ENCODE results near the gene ACTN1.
"Not testable (repeated sequence)": the region's sequence is repeated elsewhere in the genome, so short reads cannot be mapped to it uniquely, and the experiment has no call there.

ACTN1 gene

DNA sequence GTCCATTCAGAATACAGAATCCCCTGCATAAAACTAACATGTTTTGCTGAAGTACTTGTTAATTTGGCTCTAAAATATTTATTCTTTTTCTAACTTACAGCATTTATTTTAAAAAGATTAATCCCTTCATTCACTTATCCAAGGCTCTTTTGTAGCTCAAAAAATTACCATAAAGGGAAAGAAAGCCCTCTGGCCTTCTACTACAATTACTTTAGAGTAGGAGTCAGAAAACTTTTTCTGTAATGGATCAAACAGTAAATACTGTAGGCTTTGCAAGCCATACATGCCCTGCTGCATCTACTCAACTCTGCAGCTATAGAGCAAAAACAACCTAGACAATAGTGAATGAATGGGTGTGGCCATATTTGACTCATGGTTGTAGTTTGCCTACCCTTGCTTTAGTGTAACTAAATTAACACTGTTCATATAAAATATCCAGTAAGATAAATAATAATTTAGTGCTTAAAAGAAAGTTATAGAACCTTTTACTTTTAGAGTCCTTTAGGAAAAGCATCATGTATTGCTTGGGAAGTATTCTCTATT, 112.0 kb downstream of the ACTN1 start:
- no peak for DNase-seq (ENCODE audit: low read depth in 1 of 2, low spot score in 1 of 2)

DNA sequence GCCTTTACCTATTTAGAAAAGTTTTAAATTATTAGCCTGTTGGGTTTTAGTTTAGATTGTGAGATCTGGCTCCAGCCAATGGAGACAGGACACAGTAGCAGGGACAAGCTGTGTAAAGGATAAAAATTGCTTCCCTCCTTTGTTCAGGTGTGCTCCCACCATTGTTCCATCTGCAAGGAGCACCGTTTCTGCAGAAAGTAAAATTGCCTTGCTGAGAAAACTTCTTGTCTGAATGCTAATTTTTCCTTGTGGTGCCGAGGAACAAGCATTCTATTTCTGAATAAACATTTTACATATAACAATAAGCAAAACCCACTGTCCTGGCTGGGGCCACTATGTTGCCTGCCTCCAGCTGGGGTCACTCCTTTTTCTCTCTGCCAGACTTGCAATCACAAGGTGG, 113.6 kb downstream of the ACTN1 start:
- no peak for DNase-seq (ENCODE audit: low read depth in 1 of 2, low spot score in 1 of 2)

DNA sequence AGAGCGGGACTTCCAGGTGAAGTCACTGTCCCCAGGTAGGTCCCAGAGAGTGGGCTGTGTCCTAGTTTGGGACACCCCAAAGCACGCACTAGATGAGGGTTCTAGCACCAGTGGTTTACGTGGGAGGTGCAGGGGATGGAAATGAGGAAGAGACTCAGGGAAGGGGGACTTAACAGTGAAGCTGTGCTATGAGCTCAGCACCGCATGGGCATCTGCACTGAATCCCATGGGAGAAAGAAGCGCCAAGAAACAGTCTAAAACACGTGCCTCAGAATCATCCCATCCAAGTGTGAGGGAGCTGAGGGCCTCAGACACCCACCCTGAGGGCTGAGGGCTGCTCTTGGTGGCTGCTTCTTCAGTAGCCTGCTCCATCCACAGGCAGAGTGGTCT, 114.7 kb downstream of the ACTN1 start:
- DNase-seq (ENCODE audit: low read depth in 1 of 2, low spot score in 1 of 2) = no peak

DNA sequence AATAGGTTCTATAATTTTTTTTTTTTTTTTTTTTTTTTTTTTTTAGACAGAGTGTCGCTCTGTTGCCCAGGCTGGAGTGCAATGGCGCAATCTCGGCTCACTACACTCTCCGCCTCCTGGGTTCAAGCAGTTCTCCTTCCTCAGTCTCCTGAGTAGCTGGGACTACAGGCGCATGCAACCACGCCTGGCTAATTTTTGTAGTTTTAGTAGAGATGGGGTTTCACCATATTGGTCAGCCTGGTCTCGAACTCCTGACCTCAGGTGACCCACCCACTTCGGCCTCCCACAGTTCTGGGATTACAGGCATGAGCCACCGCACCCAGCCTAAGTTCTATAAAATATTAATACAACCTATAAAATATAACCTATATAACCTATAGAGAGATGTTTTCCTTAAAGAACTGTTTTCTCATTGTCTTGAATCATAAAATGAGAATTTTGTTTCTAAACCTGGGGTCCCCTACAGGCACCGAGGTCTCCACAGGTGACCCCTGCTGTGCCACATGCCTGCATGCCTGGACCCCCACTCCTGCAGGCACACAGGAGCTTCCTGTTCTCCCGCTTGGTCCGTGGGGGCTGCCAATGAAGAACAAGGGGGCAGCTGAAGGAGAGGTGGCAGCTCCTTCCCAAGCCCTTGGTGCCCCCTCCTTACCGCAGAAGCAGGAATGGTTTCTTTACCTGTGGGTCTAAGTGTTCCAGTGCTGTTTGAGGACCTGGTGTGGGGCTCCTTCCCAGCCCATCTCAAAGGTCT, 115.3 kb downstream of the ACTN1 start:
- DNase-seq (ENCODE audit: low read depth in 1 of 2, low spot score in 1 of 2) = no peak

DNA sequence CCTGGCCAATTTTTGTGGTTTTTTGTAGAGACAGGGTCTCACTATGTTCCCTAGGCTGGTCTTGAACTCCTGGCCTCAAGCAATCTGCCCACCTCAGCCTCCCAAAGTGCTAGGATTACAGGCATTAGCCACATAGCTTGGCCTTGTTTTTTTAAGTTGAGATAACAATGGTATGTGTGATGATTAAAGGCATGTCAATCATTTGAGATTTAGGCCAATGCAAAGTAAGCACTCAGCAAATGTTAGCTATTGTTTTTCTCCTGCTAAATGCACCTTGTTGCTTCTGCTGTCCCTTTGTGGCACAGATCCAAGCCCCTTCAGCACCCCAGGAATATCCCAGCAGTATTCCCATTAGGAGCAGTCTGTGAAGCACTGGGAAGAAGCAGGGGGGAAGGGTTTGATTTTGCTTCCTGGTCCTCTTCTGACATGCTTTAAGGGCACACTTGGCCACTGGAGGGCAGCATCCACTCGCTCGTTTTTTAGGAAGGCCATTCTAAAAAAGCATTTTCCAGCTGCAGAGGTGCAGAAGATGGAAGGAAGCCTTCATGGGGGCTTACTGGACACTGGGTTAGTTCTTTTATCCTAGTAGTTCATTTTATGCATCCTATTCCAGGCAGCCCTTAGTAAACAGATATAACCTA, 116.0 kb downstream of the ACTN1 start:
- peak in 1 of 2 donors; percentile 46 for DNase-seq (ENCODE audit: low read depth in 1 of 2, low spot score in 1 of 2)

DNA sequence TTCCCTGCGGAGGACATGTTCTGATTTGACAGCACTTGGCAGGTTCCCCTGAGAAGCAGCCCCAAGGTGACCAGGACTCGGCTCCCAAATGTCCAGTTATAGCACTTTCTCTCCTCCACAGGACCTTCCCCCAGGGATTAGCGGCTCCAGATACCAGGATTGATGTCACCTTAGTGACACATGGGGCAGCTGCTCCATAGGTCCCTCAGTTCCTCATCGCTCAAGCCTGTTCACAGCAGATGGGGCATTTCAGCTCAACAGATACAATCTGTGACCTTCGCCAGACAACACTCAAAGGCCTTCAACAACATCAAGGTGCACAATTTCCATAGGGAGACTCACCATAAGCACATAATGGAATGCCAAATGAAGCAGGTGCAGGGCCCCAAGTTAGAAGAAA, 118.3 kb downstream of the ACTN1 start:
- DNase-seq (ENCODE audit: low read depth in 1 of 2, low spot score in 1 of 2) = no peak

DNA sequence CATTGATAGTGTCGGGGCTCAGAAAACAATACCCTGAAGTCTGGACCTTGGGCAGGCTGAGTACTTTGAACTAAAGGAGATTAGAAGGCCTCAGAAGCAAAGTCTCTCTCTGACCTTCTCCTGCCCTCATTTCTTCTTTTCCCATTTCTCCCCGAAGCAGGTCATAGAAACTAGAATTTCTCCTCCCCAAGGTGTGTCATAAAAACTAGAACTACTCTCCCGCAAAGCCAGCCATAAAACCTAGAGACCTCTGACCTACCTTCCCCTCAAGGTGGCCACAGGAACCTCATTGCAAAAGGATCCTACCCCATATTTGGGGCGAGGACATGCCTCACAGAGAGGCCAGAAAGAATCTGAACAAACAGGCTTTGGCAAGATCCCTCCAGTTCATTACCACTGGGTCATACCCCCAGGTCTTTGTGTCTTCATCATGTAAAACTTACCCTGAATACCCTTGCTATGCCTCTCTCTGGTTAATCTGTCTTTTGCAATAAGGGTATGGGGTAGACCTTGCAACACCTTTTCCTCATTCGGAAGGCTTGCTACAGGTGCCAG, 121.5 kb downstream of the ACTN1 start:
- DNase-seq (ENCODE audit: low read depth in 1 of 2, low spot score in 1 of 2) = no peak

DNA sequence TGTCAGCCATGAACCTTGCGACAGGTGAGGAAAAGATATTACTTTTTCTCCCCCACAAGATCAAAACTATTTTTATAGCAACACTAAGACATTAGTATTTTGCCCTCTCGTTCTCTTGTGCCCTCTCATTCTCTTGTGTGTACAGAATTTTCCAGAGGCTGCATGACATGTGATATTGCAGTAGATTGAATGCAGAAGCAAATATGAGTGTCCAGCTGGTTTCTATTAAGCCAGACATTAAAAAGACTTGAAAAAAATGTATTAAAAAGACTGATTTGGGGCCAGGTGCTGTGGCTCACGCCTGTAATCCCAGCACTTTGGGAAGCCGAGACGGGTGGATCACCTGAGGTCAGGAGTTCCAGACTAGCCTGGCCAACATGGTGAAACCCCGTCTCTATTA, 122.5 kb downstream of the ACTN1 start:
- no peak for DNase-seq (ENCODE audit: low read depth in 1 of 2, low spot score in 1 of 2)

DNA sequence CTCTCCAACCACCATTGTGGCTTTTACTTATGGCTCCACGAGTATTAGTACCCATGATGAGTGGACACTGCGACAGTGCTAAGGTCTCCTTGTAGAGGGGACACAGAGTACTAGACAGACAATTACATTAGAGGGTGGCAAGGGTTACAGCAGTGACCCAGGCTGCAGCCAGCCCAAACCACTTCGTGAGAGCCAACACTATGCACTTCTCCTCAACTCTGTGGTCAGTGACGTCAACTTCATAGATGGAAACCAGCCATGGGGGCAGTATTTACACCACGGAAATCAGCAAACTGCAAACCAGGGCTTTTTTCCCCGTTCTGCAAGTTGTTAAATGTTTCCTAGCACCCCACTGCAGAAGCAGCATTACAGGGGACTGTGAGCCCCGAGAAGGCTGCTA, 124.7 kb downstream of the ACTN1 start:
- no peak for DNase-seq (ENCODE audit: low read depth in 1 of 2, low spot score in 1 of 2)

DNA sequence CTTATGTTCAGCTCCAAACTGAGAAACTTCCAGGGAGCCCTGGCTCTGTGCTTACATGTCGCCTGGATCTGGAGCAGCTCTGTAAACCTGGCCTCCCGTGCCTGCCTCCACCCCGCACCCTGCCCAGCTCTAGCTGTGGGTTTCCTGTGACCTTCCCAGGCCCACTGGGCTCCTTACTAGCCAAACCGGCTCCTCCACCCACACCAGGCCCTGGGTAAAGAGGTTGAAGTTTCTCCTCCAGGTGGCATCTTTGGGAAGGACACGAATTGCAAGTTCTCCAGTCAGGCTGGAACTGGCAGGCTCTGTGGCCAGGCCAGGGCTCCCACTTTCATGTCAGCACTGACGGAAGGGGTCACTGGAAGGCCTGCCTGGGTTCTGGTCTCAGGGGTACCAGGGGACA, 125.4 kb downstream of the ACTN1 start:
- DNase-seq (ENCODE audit: low read depth in 1 of 2, low spot score in 1 of 2) = no peak

DNA sequence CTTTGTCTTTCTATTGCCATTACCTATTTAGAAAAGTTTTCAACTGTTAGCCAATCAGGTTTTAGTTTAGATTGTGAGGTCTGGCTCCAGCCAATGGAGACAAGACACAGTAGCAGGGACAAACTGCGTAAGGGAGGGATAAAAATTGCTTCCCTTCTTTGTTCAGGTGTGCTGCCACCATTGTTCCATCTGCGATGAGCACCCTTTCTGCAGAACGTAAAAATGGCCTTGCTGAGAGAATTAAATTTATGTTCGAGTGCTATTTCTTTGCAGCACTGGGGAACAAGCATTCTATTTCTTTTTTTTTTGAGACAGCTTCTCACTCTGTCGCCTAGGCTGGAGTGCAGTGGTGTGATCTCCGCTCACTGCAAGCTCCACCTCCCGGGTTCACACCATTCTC, 126.6 kb downstream of the ACTN1 start:
- not testable (repeated sequence) for DNase-seq (ENCODE audit: low read depth in 1 of 2, low spot score in 1 of 2)

DNA sequence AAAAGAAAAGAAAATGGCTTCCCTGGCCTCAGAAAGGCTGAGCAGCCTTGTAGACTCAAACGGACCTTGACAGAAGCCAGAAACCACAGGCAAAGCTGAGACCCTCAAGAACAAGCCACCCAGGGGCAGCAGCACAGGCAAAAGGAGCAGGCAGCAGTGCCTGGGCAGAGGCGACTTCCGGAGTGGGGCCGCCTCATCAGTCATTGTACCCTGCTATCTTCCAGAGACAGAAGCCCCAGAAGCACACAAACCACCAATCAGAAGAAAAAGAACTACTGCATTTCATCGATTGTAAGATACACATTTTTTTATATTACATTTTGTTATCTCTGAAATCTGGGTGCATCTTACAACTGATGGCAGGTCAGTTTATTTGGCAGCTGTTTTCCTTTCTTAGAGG, 128.0 kb downstream of the ACTN1 start:
- DNase-seq (ENCODE audit: low read depth in 1 of 2, low spot score in 1 of 2) = no peak

DNA sequence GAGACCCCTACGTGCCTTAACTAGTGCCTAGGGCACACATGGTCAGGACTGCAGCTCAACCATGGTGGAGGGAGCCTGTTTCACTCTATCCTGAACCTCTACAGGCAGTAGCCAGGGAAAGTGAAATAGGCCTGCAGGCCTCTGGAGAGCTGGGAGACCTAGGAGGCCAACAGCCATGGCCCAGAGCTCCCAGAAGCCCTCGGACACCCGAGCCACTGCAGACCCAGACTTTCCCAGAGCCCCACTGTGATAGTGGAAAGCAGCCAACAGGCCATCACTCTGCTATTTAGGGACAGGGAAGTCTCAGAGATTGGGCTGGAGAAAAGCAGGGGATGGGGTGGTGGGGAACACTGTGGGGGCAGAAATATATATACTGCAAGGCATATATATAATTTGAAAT, 129.7 kb downstream of the ACTN1 start:
- DNase-seq (ENCODE audit: low read depth in 1 of 2, low spot score in 1 of 2) = no peak

DNA sequence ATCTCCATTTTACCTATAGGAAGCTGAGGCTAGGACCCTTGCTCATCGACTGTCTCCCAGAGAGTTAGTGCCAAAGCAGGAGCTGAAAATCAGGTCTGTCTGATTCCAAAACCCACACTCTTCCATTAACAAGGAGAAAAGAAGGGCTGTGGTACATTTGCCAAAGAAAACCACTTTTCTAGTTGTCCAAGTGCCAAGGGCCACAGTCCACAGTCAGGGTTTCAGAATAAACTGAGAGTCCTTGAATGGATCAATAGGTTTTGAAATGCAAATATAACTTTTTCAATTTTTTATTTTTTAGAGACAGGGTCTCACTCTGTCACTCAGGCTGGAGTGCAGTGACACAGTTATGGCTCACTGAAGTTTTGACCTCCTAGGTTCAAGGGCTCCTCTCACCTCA, 130.8 kb downstream of the ACTN1 start:
- no peak for DNase-seq (ENCODE audit: low read depth in 1 of 2, low spot score in 1 of 2)

DNA sequence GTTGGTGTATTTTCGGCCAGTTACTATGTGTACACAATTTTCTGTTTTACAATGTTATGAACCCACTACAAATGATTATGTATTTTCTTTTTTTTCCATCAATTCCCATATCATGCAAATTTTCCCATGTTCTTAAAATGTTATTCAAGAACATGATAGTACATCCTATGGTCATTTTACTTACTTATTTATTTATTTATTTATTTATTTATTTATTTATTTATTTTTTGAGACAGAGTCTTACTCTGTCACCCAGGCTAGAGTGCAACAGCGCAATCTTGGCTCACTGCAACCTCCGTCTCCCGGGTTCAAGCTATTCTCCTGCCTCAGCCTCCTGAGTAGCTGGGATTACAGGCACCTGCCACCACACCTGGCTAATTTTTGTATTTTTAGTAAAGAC, 131.5 kb downstream of the ACTN1 start:
- not testable (repeated sequence) for DNase-seq (ENCODE audit: low read depth in 1 of 2, low spot score in 1 of 2)

DNA sequence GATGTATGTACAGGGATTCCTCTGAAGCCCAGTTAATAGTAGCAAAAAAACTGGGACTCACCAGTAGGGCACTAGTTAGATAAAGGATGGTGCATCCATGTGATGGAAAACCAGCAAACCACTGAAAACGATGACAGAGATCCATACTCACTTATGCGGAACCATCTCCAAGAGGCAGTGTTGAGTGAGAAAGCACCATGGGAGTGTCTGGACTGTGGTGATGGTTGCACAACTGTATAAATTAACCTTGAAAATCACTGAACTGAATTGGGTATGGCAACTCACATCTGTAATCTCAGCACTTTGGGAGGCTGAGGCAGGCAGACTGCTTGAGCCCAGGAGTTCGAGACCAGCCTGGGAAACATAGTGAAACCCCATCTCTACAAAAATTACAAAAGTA, 132.6 kb downstream of the ACTN1 start:
- DNase-seq (ENCODE audit: low read depth in 1 of 2, low spot score in 1 of 2) = no peak

DNA sequence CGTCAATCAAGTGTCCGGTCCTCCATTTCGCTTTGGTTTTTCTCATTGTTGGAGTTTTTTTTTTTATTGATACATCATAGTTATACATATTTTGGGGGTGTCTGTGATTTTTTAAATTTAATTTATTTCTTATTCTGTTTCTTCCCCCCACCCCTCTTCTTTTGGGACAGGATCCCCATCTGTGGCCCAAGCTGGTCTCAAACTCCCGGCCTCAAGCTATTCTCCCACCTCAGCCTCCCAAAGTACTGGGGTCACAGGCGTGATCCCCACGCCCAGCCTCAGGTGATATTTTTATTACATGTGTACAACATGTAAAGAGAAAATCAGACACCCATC, 134.9 kb downstream of the ACTN1 start:
- no peak for DNase-seq (ENCODE audit: low read depth in 1 of 2, low spot score in 1 of 2)

DNA sequence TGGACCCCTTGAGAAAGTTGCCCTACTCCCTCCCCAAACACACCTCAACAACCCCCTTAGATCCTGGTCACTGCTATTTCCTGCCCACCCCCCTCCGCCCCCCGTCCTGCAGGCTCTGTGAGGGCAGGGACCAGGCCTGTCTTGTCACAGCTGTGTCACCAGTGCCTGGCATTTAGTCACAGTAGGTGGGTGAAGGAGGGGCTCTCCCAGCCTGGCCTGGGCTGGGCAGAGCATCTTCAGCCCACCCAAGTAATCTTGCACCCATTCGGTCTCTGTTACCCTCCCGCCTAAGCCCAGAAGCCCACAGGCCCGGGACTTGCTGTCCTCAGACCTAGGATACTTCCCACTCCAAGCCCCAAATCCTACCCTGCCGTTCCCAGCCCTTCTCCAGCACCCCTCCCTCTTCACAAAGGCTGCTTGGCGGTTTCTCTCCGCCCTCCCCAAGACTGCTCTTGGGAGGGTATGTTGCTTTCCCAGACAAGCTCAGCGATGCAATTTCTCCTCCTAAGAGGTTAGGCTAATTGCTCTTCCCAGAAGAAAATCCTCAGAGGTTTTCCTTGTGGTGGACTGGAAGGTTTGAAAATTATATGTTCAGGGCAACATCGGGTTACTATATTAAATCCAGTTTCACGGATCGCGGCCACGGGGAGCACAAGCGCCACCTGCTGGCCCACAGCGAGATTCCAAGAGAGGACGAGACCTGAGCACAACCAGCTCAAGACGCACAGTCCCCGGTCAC, 135.5 kb downstream of the ACTN1 start:
- DNase-seq (ENCODE audit: low read depth in 1 of 2, low spot score in 1 of 2) = peak; percentile 51 to 67

DNA sequence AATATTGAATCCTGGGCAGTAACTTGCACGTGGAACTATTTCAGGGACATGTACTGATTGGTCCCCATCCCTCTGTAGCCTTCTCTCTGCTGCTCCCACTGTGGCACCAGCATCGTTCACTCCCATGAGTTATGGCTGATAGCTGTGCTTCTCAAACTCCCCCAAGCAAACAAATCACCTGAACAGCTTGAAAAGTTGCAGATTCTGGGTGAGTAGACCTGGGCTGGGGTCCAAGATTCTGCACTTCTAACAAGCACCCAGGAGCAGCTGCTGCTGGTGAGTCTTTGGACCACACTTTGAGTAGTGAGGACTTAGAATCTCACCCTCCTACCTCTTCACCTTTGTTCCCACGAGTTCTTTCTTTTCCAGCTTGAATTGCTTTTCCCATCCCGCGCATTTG, 136.8 kb downstream of the ACTN1 start:
- no peak for DNase-seq (ENCODE audit: low read depth in 1 of 2, low spot score in 1 of 2)

DNA sequence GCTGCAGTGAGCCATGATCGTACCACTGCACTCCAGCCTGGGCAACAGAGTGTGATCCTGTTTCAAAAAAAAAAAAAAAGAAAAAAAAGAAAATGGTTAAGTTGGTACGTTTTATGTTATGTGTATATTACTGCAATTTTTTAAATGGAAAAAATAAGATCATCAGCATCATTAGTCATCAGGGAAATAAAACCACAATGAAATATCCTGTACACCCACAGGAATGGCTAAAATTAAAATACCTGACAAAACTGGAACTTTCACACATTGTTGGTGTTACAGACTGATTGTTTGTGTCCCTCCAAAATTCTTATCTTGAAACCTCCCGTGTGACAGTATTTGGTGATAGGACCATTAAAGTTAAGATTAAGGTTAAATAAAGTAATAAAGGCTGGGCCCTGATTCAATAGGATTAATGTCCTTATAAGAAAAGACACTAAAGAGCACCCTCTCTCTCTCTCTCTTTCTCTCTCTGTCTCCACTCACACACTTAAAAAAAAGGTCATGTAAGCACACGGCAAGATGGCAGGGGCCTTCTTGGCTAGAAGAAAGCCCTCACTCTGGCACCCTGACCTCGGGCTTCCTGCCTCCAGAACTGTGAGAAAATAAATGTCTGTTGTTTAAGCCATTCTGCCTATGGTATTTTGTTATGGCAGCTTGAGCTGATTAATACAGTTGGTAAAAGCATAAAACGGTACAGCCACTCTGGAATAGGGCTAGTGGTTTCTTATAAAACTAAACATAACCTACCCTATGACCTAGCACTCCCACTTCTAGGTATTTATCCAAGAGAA, 137.9 kb downstream of the ACTN1 start:
- no peak for DNase-seq (ENCODE audit: low read depth in 1 of 2, low spot score in 1 of 2)

DNA sequence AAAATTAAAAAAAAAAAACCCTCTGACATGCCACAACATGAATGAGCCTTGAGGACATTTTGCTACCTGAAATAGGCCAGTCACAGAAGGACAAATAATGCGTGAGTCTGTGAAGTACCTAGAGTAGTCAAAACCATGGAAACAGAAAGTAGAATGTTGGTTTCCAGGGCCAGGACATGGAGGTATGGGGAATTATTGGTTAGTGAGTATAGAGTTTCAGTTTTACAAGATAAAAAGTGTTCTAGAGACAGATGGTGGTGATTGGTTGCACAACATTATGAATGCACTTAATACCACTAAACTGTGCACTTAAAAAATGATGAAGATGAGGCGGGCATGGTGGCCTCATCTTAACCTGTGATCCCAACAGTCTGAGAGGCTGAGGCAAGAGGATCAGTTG, 138.6 kb downstream of the ACTN1 start:
- DNase-seq (ENCODE audit: low read depth in 1 of 2, low spot score in 1 of 2) = no peak

Measured in stimulated activated CD4-positive, alpha-beta T cell treated with anti-CD3 and anti-CD28 coated beads, Interleukin-15, amount 100 ng/mL, for 1 hour (primary cell).